Activated CD4-positive, alpha-beta T cell treated with anti-CD3 and anti-CD28 coated beads for 1 hour (primary cell): ENCODE measurements around the gene TRAFD1.
"Not testable (repeated sequence)": the region's sequence is repeated elsewhere in the genome, so short reads cannot be mapped to it uniquely, and the experiment has no call there.

Experiments used
- DNase-seq: peaks from one replicate; pipeline ENCODE4 v3.0.0-alpha.2; 2020

TRAFD1 gene, protein sequence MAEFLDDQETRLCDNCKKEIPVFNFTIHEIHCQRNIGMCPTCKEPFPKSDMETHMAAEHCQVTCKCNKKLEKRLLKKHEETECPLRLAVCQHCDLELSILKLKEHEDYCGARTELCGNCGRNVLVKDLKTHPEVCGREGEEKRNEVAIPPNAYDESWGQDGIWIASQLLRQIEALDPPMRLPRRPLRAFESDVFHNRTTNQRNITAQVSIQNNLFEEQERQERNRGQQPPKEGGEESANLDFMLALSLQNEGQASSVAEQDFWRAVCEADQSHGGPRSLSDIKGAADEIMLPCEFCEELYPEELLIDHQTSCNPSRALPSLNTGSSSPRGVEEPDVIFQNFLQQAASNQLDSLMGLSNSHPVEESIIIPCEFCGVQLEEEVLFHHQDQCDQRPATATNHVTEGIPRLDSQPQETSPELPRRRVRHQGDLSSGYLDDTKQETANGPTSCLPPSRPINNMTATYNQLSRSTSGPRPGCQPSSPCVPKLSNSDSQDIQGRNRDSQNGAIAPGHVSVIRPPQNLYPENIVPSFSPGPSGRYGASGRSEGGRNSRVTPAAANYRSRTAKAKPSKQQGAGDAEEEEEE

GRCh38 chr12:112125250-112125999 lies at the start of gene TRAFD1:
Gene TRAFD1 (plus strand): TSS chr12:112125560. CDS start chr12:112130523, 4,963 bp downstream.
- peak; percentile 97 for DNase-seq

DNA sequence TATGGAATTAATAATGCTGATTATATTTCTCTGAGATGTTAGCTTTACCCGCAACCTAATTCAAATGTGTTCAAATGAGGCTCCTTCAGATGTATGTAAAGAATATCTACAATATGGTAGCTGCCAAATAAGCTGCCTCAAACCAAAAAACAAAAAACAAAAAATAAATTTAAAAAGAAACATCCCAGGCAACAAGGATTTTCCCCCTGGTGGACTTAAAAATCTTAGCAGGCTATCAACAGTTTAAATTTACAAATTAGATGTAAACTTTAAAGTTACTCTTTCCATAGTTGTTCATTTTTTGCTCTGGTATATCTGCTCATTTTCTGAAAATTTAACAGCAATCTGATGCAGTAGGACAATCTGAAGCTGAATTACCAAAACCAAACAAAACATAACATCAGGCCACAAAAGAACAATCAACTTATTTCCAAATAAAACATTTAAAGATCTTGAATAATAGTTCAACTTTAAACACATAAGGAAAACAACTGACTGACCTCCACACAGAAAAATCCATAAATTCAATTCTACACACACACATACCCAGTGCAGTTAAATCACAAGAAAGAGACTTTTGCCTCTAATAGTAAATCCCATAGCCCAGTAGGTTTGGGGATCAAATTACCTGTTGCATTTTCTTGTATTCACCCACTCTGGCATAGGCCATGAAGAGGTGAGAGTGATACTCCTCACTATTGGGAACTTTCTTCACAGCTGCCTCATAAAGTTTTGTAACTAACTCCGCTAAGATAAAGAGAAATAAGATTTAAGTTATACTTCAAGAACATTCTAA lies 38.1 kb upstream of the TRAFD1 start:
- no peak for DNase-seq

GRCh38 chr12:112087851-112088250 lies 37.5 kb upstream of the TRAFD1 start:
- DNase-seq, result no peak

- DNase-seq, result no peak
These were observed 33.8 kb upstream of the TRAFD1 start for GRCh38 chr12:112091563-112091962.

GRCh38 chr12:112096070-112096469 lies 29.3 kb upstream of the TRAFD1 start:
- no peak for DNase-seq

- DNase-seq, result no peak
These were observed 28.7 kb upstream of the TRAFD1 start for GRCh38 chr12:112096667-112097066.

DNA sequence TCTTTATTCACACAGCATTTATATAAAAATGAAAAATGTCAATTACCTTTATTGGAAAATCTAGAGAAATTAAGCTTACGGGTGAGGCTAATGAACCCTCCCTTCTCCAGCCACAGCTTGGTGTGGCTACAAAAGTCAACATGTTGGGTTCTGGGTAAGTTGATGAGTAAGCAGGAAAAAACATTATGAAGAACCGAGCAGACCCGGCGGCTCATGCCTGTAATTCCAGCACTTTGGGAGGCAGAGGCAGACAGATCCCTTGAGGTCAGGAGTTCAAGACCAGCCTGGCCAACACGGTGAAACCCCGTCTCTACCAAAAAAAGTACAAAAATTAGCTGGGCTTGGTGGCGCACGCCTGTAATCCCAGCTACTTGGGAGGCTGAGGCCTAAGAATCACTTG lies 27.7 kb upstream of the TRAFD1 start:
- DNase-seq, result no peak

- not testable (repeated sequence) for DNase-seq
These were observed 24.9 kb upstream of the TRAFD1 start for GRCh38 chr12:112100500-112100899.

GRCh38 chr12:112102127-112102526 lies 23.2 kb upstream of the TRAFD1 start:
- DNase-seq, result no peak

GRCh38 chr12:112102746-112103145 lies 22.6 kb upstream of the TRAFD1 start:
- not testable (repeated sequence) for DNase-seq

DNA sequence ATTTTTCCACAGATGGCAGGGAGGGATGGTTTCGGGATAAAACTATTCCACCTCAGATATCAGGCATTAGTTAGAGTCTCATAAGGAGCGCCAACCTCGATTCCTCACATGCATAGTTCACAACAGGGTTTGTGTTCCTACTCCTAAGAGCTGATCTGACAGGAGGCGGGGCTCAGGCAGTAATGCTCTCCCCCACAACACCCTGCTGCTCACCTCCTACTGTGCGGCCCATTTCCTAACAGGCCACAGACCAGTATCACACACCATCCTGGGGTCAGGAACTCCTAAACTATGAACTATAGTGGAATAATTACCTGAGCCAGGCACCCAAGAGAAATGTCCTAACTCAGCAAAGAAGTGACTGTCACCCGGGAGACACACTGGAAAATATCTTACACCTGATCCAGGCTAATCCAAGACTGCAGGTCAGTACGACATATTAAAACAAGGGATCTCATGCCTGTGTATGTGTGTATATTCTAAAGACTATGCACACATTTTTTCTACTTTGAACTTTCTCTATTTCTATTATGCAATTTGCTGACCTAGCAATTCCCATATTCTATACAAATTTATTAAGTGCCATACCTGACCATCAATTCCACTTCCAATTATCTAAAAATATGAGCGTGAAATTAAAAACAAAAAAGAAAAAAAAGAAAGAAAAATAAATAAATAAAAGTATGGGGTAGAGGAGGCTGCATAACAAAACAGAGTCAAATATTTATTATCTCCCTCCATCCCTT lies 21.4 kb upstream of the TRAFD1 start:
- no peak for DNase-seq

DNA sequence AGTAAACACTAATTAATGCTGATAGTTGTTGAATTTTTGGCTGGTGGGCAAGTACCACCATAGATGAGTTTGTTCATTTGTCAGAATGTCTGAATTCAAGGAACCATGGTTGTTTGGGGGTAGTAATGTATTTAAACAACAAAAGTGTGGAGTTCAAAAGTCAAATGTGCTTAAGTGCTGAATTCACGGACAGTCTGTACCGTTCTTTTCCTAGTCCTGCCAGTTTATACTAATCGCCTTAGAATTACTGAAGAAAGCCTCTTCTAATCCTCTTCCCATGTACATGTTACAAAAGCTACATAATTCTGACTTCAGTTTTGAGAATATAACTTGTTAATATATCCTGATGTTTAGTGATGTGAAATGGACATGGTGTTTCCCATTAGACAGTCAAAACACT lies 19.5 kb upstream of the TRAFD1 start:
- DNase-seq, result no peak

GRCh38 chr12:112107306-112108201 lies 17.8 kb upstream of the TRAFD1 start:
- no peak for DNase-seq

DNA sequence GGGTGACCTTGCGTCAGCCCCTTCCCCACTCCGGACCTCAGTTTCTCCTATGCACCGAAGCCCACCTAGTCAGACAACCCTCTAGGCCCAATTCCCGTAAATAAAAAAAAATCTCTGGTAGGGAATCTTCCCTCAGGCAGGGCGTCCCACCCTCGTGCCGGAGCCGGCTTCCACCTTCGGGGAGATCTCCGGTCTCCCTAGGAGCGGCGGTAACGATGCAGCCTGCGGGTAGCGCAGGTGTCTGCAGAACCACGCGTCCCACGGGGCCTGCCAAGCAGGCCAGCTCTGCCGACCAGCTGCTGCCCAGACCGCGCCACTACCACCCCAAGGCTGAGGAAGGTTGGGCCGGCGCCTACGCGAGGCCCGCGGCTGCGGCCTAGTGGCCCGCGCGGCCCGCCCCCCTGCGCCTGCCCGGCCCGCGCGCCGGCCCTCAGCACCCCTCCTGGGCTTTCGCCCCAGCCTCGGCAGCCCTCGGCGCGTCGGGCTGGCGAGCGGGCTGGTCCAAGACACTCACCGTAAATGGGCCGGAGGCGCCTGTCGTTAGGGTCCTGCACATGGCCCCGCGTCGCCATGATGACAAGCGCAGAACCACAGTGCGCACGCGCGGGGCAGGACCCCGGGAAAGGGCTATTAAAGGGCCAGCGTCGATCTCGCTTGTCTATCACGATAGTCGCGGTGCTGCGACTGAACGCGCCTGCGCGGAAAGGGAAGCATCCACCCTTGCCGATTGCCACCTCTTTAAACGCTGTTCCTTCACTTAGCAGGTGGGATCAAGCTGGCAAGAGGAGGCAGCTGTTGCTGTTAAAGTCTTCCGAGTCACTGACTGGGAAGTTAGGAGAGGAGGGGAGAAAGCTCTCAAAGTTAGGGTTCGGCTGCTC lies 16.9 kb upstream of the TRAFD1 start, which contains the start of gene NAA25:
TSS of gene NAA25 (minus strand) at position 582 of the 878 bp plus-strand sequence. CDS start at position 572, 10 bp downstream.
- peak; percentile 80 for DNase-seq

DNA sequence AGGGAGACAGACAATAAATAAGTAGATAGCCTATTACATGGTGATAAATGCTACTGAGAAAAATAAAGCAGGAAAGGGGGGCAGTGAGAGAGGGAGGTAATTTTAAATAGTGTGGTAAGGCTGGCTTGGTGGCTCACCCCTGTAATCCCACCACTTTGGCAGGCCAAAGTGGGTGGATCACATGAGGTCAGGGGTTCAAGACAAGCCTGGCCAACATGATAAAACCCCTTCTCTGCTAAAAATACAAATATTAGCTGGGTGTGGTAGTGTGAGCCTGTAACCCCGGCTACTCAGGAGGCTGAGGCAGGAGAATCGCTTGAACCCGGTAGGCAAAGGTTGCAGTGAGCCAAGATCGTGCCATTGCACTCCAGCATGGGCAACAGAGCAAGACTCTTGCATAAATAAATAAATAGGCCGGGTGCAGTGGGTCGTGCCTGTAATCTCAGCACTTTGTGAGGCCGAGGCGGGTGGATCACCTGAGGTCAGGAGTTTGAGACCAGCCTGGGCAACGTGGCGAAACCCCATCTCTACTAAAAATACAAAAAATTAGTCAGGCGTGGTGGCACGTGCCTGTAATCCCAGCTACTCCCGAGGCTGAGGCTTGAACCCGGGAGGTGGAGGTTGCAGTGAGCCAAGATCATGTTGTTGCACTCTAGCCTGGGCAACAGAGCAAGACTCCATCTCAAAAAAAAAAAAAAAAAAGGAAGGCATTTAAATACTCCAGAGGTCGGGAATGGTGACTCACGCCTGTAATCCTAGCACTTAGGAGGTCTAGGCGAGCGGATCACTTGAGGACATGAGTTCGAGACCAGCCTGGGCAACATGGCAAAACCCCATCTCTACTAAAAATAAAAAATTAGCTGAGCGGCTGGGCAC lies 14.3 kb upstream of the TRAFD1 start:
- DNase-seq, result not testable (repeated sequence)

DNA sequence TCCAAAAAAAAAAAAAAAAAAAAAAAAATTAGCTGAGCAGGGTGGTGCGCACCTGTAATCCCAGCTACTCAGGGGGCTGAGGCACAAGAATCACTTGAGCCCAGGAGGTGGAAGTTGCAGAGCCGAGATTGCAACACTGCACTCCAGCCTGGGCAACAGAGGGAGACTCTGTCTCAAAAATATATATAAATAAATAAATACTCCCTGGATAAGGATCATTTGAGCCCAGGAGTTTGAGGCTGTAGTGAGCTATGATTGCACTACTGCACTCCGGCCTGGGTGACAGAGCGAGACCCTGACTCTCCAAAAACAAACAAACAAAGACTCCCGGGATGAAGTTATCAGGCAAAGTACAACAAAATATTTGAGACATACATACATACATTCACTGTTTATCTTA lies 13.4 kb upstream of the TRAFD1 start:
- no peak for DNase-seq

GRCh38 chr12:112112409-112113133 lies 12.8 kb upstream of the TRAFD1 start:
- no peak for DNase-seq
